ENCODE measurements around the gene SSUH2. TPM values are rescaled to one million over a fixed set of nuclear protein-coding genes. Genes with fewer than 3 reads are reported as not detected.

SSUH2 gene
- total RNA-seq, 3 donors from 2014 or later = 0.15 to 0.33 TPM; not detected in 1

DNA sequence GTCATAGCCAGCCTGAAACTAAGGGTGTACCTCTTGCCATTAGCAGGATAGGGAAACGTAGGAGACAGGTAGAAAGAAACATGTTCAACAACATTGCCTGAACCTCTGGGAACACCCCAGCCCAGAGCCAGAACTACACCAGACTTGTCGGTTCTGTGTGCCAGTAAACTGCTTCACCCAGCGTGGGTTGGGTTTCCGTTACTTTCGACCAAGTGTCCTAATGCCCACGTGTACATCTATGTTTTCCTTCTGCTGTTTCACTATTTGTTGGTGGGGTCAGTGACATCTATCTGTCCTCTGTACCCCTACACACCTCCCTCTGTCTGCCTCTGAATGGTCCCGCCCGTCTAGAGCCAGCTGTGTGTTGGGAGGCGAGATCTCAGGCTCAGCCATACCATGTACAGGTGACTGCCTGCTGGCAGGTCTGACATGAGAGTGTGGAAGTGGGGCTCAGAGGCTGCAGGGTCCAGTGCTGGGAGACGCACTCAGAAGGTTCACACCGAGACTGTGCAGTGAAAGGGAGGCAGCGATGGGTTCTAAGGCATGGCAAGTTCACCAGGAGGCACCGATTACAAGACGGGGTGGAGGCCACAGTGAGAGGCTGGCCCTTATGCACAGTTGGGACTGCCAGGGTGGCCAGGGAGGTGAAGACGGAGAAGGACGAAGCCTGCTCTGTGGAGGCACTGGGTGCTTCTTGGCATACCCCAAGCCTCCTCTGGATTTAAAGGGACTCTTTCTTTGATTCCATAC is 36.4 kb downstream of the SSUH2 start:
- Histone ChIP-seq H3K4me1 (peaks cover 2 to 7% of the 10 kb centered on the region in 2 donors), H3K9me3 (no peaks in the 10 kb centered on the region), H3K27ac (no peak overlapping the region), H3K36me3 (no peaks in the 10 kb centered on the region), H3K4me3 (no peak overlapping the region), H3K27me3 (no peaks in the 10 kb centered on the region)
- no peak for TF ChIP-seq CTCF (IDR thresholded peaks at IDR 0.05)
- no peak for TF ChIP-seq POLR2A (IDR thresholded peaks at IDR 0.05)
- no peak for TF ChIP-seq POLR2AphosphoS5 (IDR thresholded peaks at IDR 0.05)
- peak in 1 of 2 donors; percentile 10 for DNase-seq (ENCODE audit: low spot score in 2 of 2)
- intact Hi-C loops (cut with DNase I; ENCODE audit: low total_unique reads) = no loop called here

DNA sequence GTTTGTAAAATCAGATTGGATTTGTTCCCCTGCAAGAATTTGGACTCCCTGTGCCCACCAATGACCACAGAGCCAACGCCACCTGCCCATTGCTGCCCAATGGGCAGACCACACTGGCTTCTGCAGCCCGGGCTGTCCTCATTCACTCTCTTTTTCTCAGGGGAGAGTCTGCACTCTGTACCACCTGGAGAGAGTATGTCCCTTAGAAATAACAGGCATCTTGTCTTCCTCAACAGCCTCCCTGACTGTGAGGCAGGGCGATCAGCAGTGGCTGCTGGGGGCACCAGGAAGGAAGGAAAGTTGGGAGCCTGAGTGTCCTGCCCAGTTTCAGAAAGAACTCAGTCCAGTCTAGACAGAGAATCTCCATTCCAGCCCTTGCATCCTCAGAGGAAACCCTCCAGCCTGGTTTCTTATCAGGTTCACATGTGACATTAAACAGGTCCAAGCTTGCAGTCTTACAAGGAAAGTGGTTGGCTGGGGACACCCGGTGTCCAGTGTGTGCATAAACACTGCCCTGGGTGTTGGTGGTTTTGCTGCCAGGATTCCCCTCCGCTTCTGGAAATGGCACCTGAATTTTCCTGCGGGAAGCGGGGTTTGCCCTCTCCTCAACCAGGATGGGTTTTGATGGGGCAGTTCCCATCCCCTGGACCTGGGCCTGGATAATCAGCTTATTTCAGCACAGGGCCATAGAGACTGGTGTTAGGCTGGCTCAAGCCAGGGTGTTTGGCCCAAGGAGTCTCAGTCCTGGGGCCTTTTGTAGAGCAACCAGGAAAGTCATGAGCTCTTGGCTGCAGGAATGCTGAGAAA is 37.2 kb downstream of the SSUH2 start:
- TF ChIP-seq POLR2A (IDR thresholded peaks at IDR 0.05) = no peak
- peak; percentile 39 to 62 (median 58) for TF ChIP-seq CTCF (IDR thresholded peaks at IDR 0.05)
- TF ChIP-seq POLR2AphosphoS5 (IDR thresholded peaks at IDR 0.05) = peak in 1 of 3 donors; percentile 46
- H3K9me3 ChIP-seq = no peaks in the 10 kb centered on the region
- H3K4me3 ChIP-seq = no peak overlapping the region
- no peaks in the 10 kb centered on the region for H3K36me3 ChIP-seq
- no peaks in the 10 kb centered on the region for H3K27me3 ChIP-seq
- no peak overlapping the region for H3K27ac ChIP-seq
- peak in 1 of 2 donors; percentile 62 for DNase-seq (ENCODE audit: low spot score in 2 of 2)
- intact Hi-C loops (cut with DNase I; ENCODE audit: low total_unique reads) = no loop called here
- peaks cover 2 to 7% of the 10 kb centered on the region in 2 donors for H3K4me1 ChIP-seq

- H3K27me3 ChIP-seq = no peaks in the 10 kb centered on the region
- DNase-seq (ENCODE audit: low spot score in 2 of 2) = peak in 1 of 2 donors; percentile 6
- no peaks in the 10 kb centered on the region for H3K9me3 ChIP-seq
- intact Hi-C loops (cut with DNase I; ENCODE audit: low total_unique reads) = no loop called here
- H3K36me3 ChIP-seq = no peaks in the 10 kb centered on the region
- no peak overlapping the region for H3K4me3 ChIP-seq
- no peak for TF ChIP-seq POLR2A (IDR thresholded peaks at IDR 0.05)
- no peak for TF ChIP-seq POLR2AphosphoS5 (IDR thresholded peaks at IDR 0.05)
- TF ChIP-seq CTCF (IDR thresholded peaks at IDR 0.05) = no peak
- H3K4me1 ChIP-seq = peaks cover 2 to 7% of the 10 kb centered on the region in 2 donors
- H3K27ac ChIP-seq = no peak overlapping the region
Measured at GRCh38 chr3:8606701-8607231, 37.8 kb downstream of the SSUH2 start.

DNA sequence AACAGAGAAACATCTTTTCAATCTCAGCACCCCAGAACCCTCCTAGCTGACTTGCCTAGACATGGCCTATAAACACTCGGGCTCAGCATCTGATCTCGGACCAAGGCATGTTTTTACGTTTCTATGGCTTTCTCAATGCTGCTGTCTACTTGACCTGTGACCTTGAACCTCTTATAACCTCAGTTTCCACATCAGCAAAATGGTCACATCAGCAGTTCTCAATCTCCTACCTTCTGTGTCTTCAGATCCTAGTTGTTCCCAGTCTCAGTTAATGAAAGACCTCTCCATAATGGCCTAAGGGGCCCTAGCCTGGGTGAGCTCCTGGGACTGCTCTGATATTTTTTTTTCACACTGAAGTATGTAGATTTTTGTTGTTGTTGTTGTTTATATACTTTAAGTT is 39.6 kb downstream of the SSUH2 start:
- Histone ChIP-seq H3K4me3 (no peak overlapping the region), H3K9me3 (no peaks in the 10 kb centered on the region), H3K27ac (no peak overlapping the region), H3K36me3 (no peaks in the 10 kb centered on the region), H3K4me1 (peaks cover 2 to 7% of the 10 kb centered on the region in 2 donors), H3K27me3 (no peaks in the 10 kb centered on the region)
- intact Hi-C loops (cut with DNase I; ENCODE audit: low total_unique reads) = no loop called here
- DNase-seq (ENCODE audit: low spot score in 2 of 2) = peak in 1 of 2 donors; percentile 7
- TF ChIP-seq POLR2AphosphoS5 (IDR thresholded peaks at IDR 0.05) (no peak), CTCF (IDR thresholded peaks at IDR 0.05) (no peak), POLR2A (IDR thresholded peaks at IDR 0.05) (no peak)
